Measurements from ENCODE around the gene TMEM255B. TPM values are rescaled to one million over a fixed set of nuclear protein-coding genes. Genes with fewer than 3 reads are reported as not detected.

TMEM255B gene
- total RNA-seq, 1 experiment from 2014 or later: 26.3 TPM

DNA sequence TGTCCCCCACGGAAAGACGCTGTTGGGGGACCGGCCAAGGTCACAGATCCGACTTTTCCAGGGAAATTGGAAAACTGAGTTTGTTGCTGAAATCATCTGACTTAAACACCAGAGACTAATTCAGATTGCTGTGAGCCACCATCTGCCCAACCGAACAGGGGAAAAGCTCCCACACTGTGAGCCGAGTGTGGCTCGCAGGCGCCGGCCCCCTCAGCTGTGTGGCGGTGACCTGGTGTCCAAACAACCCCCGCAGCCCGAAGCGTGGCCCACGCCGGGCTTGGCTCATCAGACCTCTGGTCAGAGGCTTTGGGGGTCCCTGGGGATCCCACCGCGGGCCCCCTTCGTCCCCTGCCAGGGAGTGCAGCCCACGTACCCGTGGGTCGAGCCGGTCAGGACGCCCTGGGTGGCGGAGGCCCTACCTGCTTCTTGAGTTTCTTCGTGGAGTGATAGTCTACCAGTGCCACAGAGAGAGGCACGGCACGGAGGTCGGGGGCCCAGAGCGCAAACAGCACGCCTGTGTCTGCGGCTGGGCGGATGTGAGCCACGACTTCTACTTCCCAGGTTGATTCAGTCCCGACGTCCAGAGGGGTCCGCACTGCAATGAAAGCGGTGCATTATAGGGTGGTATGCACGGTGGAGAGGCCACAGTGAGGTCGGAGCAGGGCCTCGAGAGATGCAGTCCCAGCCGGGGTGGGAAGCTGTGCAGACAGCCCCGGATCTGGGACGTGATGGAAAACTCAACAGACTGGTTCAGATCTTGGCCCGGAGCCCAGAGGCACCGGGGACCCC, 64.1 kb downstream of the TMEM255B start:
- DNase-seq (ENCODE audit: low read depth, low spot score): no peak
- TF ChIP-seq POLR2AphosphoS5 (IDR thresholded peaks at IDR 0.05; ENCODE audit: low read depth, low read length) (no peak), TCF7L2 (IDR thresholded peaks at IDR 0.05; ENCODE audit: low read depth, low read length) (no peak), SIN3A (IDR thresholded peaks at IDR 0.05; ENCODE audit: borderline replicate concordance, insufficient read depth, low read depth, low read length) (no peak)
- TF ChIP-seq, protein P1, sequence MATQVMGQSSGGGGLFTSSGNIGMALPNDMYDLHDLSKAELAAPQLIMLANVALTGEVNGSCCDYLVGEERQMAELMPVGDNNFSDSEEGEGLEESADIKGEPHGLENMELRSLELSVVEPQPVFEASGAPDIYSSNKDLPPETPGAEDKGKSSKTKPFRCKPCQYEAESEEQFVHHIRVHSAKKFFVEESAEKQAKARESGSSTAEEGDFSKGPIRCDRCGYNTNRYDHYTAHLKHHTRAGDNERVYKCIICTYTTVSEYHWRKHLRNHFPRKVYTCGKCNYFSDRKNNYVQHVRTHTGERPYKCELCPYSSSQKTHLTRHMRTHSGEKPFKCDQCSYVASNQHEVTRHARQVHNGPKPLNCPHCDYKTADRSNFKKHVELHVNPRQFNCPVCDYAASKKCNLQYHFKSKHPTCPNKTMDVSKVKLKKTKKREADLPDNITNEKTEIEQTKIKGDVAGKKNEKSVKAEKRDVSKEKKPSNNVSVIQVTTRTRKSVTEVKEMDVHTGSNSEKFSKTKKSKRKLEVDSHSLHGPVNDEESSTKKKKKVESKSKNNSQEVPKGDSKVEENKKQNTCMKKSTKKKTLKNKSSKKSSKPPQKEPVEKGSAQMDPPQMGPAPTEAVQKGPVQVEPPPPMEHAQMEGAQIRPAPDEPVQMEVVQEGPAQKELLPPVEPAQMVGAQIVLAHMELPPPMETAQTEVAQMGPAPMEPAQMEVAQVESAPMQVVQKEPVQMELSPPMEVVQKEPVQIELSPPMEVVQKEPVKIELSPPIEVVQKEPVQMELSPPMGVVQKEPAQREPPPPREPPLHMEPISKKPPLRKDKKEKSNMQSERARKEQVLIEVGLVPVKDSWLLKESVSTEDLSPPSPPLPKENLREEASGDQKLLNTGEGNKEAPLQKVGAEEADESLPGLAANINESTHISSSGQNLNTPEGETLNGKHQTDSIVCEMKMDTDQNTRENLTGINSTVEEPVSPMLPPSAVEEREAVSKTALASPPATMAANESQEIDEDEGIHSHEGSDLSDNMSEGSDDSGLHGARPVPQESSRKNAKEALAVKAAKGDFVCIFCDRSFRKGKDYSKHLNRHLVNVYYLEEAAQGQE (IDR thresholded peaks at IDR 0.05; ENCODE audit: insufficient read depth in 1 of 2, low read depth in 2 of 2, low read length in 1 of 2): no peak
- TF ChIP-seq, protein P2, sequence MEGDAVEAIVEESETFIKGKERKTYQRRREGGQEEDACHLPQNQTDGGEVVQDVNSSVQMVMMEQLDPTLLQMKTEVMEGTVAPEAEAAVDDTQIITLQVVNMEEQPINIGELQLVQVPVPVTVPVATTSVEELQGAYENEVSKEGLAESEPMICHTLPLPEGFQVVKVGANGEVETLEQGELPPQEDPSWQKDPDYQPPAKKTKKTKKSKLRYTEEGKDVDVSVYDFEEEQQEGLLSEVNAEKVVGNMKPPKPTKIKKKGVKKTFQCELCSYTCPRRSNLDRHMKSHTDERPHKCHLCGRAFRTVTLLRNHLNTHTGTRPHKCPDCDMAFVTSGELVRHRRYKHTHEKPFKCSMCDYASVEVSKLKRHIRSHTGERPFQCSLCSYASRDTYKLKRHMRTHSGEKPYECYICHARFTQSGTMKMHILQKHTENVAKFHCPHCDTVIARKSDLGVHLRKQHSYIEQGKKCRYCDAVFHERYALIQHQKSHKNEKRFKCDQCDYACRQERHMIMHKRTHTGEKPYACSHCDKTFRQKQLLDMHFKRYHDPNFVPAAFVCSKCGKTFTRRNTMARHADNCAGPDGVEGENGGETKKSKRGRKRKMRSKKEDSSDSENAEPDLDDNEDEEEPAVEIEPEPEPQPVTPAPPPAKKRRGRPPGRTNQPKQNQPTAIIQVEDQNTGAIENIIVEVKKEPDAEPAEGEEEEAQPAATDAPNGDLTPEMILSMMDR (IDR thresholded peaks at IDR 0.05): no peak
- ChIA-PET POLR2A (no interaction called here), CTCF (no interaction called here)
- no peak overlapping the region for H3K27ac ChIP-seq (ENCODE audit: low read length)
- peaks cover 8% of the 10 kb centered on the region for H3K4me1 ChIP-seq (ENCODE audit: control insufficient read depth, insufficient read depth, low read length)
- H3K36me3 ChIP-seq (ENCODE audit: control insufficient read depth, insufficient read depth, low read length): no peaks in the 10 kb centered on the region
- no peaks in the 10 kb centered on the region for H3K9me3 ChIP-seq (ENCODE audit: control insufficient read depth, insufficient read depth, low read depth, low read length)
- in situ Hi-C loops (cut with HindIII; ENCODE audit: low pct_unique_long_range_greater_than_20kb, low sequenced_read_pairs): no loop called here
- no peak for ATAC-seq
- H3K27me3 ChIP-seq (ENCODE audit: control insufficient read depth, insufficient read depth, low read length): no peaks in the 10 kb centered on the region
- no peak overlapping the region for H3K4me3 ChIP-seq (ENCODE audit: low read depth in 2 of 2, low read length in 2 of 2)
- intact Hi-C loops (cut with micrococcal nuclease; ENCODE audit: unreplicated experiment): no loop called here
- no TSS peak for BruUV-seq (replicated peaks)

DNA sequence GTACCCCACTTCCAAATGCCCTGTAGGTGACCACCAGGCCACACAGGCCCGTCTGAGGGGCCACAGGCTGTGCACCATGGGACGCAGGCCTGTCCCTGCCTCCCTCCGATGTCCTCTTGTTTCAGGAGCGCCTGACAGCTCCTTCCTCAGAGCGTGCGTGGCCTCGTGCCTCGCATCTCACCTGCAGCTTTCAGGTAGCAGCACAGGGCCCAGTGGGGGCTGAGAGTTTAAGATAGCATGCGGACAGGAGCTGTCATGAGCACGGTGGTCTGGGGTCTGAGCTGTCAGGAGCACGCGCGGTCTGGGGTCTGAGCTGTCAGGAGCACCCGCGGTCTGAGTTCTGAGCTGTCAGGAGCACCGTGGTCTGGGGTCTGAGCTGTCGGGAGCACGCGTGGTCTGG, 64.7 kb downstream of the TMEM255B start:
- CTCF ChIA-PET: no interaction called here
- no TSS peak for BruUV-seq (replicated peaks)

DNA sequence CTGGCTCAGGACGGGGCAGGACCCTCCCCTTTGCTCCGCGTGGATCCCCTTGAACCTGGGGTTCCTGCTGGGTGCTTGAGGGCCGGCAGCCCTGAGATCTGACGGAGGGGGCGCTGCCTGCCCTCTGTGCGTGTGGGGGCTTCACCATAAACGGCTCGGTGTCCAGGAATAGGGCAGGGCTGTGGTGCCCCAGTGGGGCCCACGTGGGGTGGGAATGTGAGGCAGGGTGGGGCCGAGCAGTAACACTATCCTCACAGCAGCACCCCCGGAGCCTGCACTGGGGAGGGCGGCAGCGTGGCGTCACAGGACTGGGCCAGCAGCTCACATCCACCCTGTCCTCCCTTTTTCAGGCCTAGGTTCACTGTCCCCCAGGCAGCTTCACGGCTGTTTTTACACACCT, 66.8 kb downstream of the TMEM255B start:
- Histone ChIP-seq H3K4me1 (ENCODE audit: control insufficient read depth, insufficient read depth, low read length) (peaks cover 10% of the 10 kb centered on the region), H3K4me3 (ENCODE audit: low read depth in 2 of 2, low read length in 2 of 2) (no peak overlapping the region), H3K27ac (ENCODE audit: low read length) (no peak overlapping the region), H3K36me3 (ENCODE audit: control insufficient read depth, insufficient read depth, low read length) (no peaks in the 10 kb centered on the region), H3K9me3 (ENCODE audit: control insufficient read depth, insufficient read depth, low read depth, low read length) (no peaks in the 10 kb centered on the region), H3K27me3 (ENCODE audit: control insufficient read depth, insufficient read depth, low read length) (no peaks in the 10 kb centered on the region)
- TF ChIP-seq POLR2AphosphoS5 (IDR thresholded peaks at IDR 0.05; ENCODE audit: low read depth, low read length): no peak
- TF ChIP-seq, protein P2 (IDR thresholded peaks at IDR 0.05): no peak
- no peak for TF ChIP-seq SIN3A (IDR thresholded peaks at IDR 0.05; ENCODE audit: borderline replicate concordance, insufficient read depth, low read depth, low read length)
- no peak for TF ChIP-seq TCF7L2 (IDR thresholded peaks at IDR 0.05; ENCODE audit: low read depth, low read length)
- TF ChIP-seq, protein P1 (IDR thresholded peaks at IDR 0.05; ENCODE audit: insufficient read depth in 1 of 2, low read depth in 2 of 2, low read length in 1 of 2): no peak
- ATAC-seq (no peak), DNase-seq (ENCODE audit: low read depth, low spot score) (no peak)
- CTCF ChIA-PET: no interaction called here
- POLR2A ChIA-PET: no interaction called here
- in situ Hi-C loops (cut with HindIII; ENCODE audit: low pct_unique_long_range_greater_than_20kb, low sequenced_read_pairs) (no loop called here), intact Hi-C loops (cut with micrococcal nuclease; ENCODE audit: unreplicated experiment) (no loop called here)
- no TSS peak for BruUV-seq (replicated peaks)

More for the DNA sequence above, 64.7 kb downstream of the TMEM255B start:
- ATAC-seq (no peak), DNase-seq (ENCODE audit: low read depth, low spot score) (no peak)
- in situ Hi-C loops (cut with HindIII; ENCODE audit: low pct_unique_long_range_greater_than_20kb, low sequenced_read_pairs): no loop called here
- Histone ChIP-seq H3K4me3 (ENCODE audit: low read depth in 2 of 2, low read length in 2 of 2) (no peak overlapping the region), H3K27me3 (ENCODE audit: control insufficient read depth, insufficient read depth, low read length) (no peaks in the 10 kb centered on the region), H3K9me3 (ENCODE audit: control insufficient read depth, insufficient read depth, low read depth, low read length) (no peaks in the 10 kb centered on the region), H3K27ac (ENCODE audit: low read length) (no peak overlapping the region), H3K4me1 (ENCODE audit: control insufficient read depth, insufficient read depth, low read length) (peaks cover 8% of the 10 kb centered on the region), H3K36me3 (ENCODE audit: control insufficient read depth, insufficient read depth, low read length) (no peaks in the 10 kb centered on the region)
- TF ChIP-seq SIN3A (IDR thresholded peaks at IDR 0.05; ENCODE audit: borderline replicate concordance, insufficient read depth, low read depth, low read length) (no peak), POLR2AphosphoS5 (IDR thresholded peaks at IDR 0.05; ENCODE audit: low read depth, low read length) (no peak)
- intact Hi-C loops (cut with micrococcal nuclease; ENCODE audit: unreplicated experiment): no loop called here
- POLR2A ChIA-PET: no interaction called here

Measured in Panc1 (cell line).